Measurements from ENCODE around the gene DKKL1. TPM values are rescaled to one million over a fixed set of nuclear protein-coding genes. Genes with fewer than 3 reads are reported as not detected.
"Not testable (repeated sequence)": the region's sequence is repeated elsewhere in the genome, so short reads cannot be mapped to it uniquely, and the experiment has no call there.

The DKKL1 gene
- total and polyA plus RNA-seq, 2 experiments from 2014 or later = 0.76 to 2.9 TPM

DNA sequence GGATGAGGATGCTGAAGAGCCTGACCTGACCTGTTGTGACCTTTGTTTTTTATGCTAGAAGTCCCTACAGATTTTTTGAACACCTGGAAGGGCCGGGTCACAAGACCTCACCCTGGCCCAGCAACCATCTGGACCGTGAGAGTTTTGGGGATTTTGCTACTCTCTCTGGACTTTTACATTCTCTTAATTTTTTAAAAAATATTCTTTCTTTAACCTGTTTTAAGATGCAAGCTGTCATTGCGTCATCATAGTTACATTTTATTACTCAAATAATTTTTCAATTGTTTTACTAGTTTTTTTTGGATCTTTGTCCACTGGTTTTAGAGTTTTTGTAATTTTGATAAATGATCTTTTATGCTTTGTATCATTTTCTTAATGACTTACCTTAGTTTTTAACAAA lies 7.5 kb downstream of the DKKL1 start (continued):
- TF ChIP-seq ZNF462 (CRISPR knock-in tag; IDR thresholded peaks at IDR 0.05) (no peak), ZNF331 (CRISPR knock-in tag; IDR thresholded peaks at IDR 0.05; ENCODE audit: low read depth) (no peak), STAT1 (IDR thresholded peaks at IDR 0.05; ENCODE audit: unreplicated experiment) (no peak), POLR2AphosphoS5 (IDR thresholded peaks at IDR 0.05; ENCODE audit: low read depth) (no peak), CTCF (conservative IDR thresholded peaks at IDR 0.05; ENCODE audit: low read depth in 2 of 2) (no peak), CREB1 (CRISPR knock-in tag; IDR thresholded peaks at IDR 0.05; ENCODE audit: low read depth) (no peak), EZH2phosphoT487 (IDR thresholded peaks at IDR 0.05; ENCODE audit: unreplicated experiment) (no peak), JUNB (IDR thresholded peaks at IDR 0.05; ENCODE audit: unreplicated experiment) (no peak)

DNA sequence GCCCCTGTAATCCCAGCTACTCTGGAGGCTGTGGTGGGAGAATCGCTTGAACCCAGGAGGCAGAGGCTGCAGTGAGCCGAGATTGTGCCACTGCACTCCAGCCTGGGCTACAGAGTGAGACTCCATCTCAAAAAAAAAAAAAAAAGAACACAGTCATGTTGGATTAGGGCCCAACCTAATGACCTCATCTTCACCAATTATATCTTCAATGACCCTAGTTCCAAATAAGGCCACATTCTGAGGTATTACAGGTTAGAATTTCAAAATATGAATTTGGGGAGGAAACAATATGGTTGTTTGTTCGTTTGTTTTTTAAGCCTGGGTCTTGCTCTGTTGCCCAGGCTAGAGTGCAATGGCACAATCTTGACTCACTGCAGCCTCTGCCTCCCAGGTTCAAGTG lies 9.5 kb downstream of the DKKL1 start:
- ATAC-seq; H4K20me1 ChIP-seq (replicated peaks; ENCODE audit: insufficient read depth); H3K4me2 ChIP-seq; H3K4me1 Mint-ChIP-seq; DNase-seq (ENCODE audit: low spot score); H3K4me3 Mint-ChIP-seq; H3K27ac Mint-ChIP-seq; H3F3A ChIP-seq (replicated peaks; ENCODE audit: low read depth); H3K27me3 Mint-ChIP-seq (ENCODE audit: insufficient read depth, low read depth, poor library complexity); H3K36me3 ChIP-seq (ENCODE audit: insufficient read depth); H3K27me3 ChIP-seq (ENCODE audit: insufficient read depth); H3K4me1 ChIP-seq (ENCODE audit: insufficient read depth); H3K27ac ChIP-seq (ENCODE audit: low read depth); H3K9me2 ChIP-seq (ENCODE audit: insufficient read depth); H3K4me3 ChIP-seq; H3K79me2 ChIP-seq (replicated peaks; ENCODE audit: insufficient read depth): not testable (repeated sequence)
- H2AFZ ChIP-seq = peak overlapping the region; percentile 90; the same call in 1 of the 2 replicates
- H3K9me3 Mint-ChIP-seq = peaks cover 26% of the 10 kb centered on the region
- H3K36me3 Mint-ChIP-seq (ENCODE audit: low read depth) = peaks cover 21% of the 10 kb centered on the region; the same call in 2 of the 3 replicates

Measured in GM23338 (cell line).